HFF-Myc (cell line): Measurements from ENCODE around the gene IL13RA1.
"Not testable (repeated sequence)": the region's sequence is repeated elsewhere in the genome, so short reads cannot be mapped to it uniquely, and the experiment has no call there.

ENCODE experiments used
- DNase-seq: peaks from one replicate; pipeline ENCODE4 v3.0.0-alpha.2; 2011; ENCODE audit warnings: low read depth; ENCODE audit errors: extremely low read depth
- H3K4me3 ChIP-seq: replicated peaks from 2 replicates; pipeline ENCODE4 v1.5.1; 2011; ENCODE audit warnings: low read depth, mild to moderate bottlenecking, control low read depth, low read length
- TF ChIP-seq, protein P1 (sequence below): IDR thresholded peaks from 2 replicates; pipeline ENCODE4 v1.5.1; 2012; ENCODE audit warnings: mild to moderate bottlenecking, low read depth, low read length, control low read depth; ENCODE audit errors: missing control alignments

Gene IL13RA1

DNA sequence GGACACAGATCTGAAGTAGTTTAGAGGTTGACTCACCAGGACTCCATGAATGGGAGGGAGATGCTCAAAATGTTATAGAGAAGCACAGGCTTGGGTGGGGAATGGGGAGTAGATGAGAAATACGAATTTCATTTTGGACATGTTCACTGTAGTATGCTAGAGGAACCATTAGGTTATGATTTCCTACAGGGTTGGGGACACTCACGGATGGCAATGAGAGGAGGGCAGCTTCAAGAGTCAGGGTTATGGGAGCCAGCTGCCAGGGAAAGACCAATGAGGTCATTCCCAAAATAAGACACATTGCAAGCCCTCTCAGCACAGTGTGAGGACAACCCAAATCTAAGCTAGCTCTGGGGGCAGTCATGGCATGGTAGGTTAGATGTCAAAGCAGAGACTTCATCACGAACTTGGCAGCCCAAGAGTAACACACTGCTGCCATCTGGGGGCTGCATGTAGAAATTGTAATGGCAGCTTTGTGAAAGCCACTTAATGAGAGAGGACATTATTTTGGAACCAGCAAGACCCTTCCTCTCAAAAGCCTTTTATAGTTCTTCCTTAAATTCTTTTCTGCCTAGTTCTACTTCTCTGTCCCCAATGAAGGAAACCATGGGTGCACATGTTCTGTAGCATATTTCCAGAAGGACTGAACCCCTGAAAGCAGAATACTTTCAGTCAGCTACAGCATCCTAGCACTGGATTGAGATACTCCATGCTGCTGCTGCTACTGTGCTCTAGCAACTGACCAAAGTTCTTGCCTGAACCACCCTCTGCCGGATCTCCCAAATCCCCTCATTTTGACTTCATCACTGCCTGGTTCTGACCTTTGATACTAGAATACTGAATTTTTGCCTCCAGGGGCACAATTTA, 80.0 kb downstream of the IL13RA1 start:
- peak; percentile 9 for DNase-seq
- TF ChIP-seq, protein P1, sequence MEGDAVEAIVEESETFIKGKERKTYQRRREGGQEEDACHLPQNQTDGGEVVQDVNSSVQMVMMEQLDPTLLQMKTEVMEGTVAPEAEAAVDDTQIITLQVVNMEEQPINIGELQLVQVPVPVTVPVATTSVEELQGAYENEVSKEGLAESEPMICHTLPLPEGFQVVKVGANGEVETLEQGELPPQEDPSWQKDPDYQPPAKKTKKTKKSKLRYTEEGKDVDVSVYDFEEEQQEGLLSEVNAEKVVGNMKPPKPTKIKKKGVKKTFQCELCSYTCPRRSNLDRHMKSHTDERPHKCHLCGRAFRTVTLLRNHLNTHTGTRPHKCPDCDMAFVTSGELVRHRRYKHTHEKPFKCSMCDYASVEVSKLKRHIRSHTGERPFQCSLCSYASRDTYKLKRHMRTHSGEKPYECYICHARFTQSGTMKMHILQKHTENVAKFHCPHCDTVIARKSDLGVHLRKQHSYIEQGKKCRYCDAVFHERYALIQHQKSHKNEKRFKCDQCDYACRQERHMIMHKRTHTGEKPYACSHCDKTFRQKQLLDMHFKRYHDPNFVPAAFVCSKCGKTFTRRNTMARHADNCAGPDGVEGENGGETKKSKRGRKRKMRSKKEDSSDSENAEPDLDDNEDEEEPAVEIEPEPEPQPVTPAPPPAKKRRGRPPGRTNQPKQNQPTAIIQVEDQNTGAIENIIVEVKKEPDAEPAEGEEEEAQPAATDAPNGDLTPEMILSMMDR: peak; percentile 51
- H3K4me3 ChIP-seq: no peak overlapping the region

DNA sequence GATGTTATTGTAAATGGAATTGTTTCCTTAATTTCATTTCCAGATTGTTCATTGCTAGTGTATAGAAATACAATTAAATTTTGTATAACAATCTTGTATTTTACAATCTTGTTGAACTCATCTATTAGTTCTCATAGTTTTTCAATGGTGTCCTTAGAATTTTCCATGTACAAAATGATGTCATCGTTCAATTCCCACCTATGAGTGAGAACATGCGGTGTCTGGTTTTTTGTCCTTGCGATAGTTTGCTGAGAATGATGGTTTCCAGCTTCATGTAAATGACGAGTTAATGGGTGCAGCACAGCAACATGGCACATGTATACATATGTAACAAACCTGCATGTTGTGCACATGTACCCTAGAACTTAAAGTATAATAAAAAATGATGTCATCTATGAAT, 89.9 kb downstream of the IL13RA1 start:
- DNase-seq, H3K4me3 ChIP-seq: not testable (repeated sequence)

DNA sequence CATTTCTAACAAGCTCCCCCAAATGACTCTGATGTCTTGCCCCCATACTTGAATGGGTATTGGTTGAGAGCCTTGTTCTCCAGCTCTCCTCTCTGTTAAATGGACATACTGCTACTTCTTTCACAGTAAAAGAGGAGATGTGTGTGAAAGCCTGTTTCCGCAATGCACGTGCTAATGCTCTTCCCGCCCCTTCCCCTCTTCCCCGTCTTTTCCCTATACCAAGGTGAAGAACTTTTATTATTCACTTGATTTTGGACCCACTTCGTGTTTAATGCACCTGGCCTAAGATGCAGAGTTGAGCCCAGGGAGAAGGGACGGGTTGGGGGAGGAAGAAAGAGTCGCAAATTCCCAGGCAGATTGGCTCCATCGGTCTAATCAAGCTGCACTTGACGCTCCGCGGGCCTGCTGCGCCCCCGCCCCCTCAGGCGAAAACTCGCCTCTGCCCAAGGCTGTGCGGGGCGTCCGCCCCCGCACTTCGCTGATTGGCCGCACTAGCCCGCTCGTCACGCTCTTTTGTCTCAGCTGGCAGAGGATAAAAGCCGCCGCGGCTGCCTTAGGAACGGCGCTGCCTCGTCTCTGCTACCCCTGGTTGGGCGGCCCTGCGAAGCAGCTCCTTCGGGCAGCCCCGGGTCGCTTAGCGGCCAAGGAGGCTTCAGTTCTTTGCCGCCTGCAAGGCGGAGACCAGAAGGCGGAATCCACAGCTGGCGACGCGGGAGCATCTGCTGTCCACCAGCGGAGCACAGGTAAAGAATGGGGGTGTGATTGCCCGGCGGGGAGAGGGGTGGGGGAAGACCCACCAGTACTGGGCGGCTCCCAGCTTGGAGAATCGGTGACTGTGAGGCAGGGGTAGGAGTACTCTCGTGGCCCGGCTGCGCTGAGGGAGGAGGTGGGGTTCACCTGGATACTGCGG, 96.1 kb downstream of the IL13RA1 start, which contains the start of gene ZCCHC12:
TSS of gene ZCCHC12 (plus strand) at position 562 of the 910 bp plus-strand sequence. CDS start 1,421 bp downstream, outside the sequence.
- DNase-seq: no peak
- TF ChIP-seq, protein P1: no peak
- peak within 1 kb of the TSS; percentile 30 for H3K4me3 ChIP-seq

DNA sequence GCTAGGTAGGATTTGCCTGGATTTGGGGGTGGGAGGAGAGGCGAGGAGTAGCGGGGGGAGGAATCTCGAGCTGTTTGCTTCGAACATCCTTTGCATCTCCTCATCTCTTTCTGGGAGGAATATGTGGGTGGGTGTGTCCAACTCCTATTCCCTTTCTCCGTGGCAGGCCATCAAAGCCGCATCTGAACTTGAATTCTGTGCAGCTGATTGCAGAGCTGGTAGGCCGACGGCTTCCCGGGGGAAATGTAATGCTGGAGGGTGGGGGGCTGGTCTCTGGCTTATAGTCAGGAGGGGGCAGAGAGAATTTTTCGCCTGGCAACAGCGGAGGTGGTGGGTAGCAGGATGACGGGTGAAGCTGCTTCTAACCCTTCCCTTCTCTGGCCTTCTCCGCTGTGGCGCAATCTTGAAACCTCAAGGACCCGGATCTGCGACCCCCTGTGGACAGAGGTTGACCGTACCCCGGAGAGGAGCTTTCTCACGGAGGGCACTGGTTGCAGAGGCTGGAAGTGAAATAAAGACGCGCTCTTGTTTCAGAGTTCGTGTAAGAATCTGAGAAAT, 96.8 kb downstream of the IL13RA1 start:
- DNase-seq: no peak
- TF ChIP-seq, protein P1: no peak
- H3K4me3 ChIP-seq: peak overlapping the region; percentile 30

DNA sequence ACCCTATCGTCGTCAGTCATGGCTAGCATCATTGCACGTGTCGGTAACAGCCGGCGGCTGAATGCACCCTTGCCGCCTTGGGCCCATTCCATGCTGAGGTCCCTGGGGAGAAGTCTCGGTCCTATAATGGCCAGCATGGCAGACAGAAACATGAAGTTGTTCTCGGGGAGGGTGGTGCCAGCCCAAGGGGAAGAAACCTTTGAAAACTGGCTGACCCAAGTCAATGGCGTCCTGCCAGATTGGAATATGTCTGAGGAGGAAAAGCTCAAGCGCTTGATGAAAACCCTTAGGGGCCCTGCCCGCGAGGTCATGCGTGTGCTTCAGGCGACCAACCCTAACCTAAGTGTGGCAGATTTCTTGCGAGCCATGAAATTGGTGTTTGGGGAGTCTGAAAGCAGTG, 97.8 kb downstream of the IL13RA1 start:
- DNase-seq: no peak
- no peak overlapping the region for H3K4me3 ChIP-seq
- TF ChIP-seq, protein P1: no peak

DNA sequence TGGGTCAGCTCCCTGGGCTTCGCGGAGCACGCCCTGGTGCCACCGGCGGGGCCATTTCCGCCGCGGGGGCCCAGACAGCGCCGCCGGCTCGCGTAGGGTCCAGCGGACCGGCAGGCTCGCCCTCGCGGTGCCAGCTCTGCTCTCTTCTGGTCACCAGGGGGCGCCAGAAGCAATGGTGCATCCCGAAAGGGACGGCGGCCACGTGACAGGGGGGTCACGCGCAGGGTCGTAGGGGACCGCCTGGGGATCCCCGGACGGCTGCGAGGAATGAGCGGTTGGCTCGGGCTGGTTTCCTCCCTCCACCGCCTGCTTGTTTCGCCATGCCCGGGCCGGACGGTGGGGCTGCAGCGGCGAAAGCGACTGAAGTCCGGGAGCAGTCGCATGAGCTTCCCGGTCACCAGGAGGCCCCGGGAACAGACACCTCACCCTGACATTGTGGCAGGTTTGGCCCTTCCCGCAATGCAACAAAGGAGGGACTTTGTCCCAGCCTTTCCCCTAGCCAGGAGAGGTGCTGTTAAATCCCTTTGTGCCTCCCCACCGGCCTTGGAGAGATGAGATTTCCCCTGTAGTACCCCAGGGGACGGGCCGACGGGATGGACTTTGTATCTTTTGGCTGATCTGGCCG, 112.0 kb downstream of the IL13RA1 start:
- TF ChIP-seq, protein P1: peak; percentile 47

More for the DNA sequence above, 112.0 kb downstream of the IL13RA1 start:
- no peak for DNase-seq
- peak overlapping the region; percentile 27 for H3K4me3 ChIP-seq
